ENCODE data around the gene SLC5A5. TPM values are rescaled to one million over a fixed set of nuclear protein-coding genes. Genes with fewer than 3 reads are reported as not detected.

The SLC5A5 gene
- total and polyA plus RNA-seq, 8 donors, result 0.02 to 0.16 TPM; not detected in 6

DNA sequence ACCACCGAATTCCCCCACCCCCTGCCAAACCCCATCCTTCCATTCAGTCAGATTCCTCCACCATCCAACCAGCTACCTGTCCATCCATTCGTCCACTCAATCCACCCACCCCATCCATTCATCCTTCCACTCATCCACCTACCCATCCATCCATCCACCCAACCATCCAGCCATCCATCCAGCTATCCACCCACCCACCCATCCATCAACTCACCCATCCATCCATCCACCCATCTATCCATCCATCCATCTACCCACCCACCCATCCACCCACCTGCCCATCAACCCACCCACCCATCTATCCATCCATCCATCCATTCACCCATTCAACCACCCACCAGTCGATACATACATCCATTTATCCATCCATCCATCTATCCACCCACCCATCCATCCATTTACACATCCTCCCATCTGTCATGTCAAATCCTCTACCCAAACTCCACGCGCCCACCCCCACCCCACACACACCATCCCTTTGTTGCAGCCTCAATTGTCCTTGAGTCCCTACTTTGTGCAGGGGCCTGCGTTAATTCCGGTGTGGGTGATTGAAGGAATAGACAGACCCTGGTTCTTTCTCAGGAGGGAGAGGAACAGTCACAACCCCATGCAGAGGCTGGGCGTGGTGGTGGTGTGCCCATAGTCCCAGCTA is 5.3 kb upstream of the SLC5A5 start:
- TF ChIP-seq, protein P1, sequence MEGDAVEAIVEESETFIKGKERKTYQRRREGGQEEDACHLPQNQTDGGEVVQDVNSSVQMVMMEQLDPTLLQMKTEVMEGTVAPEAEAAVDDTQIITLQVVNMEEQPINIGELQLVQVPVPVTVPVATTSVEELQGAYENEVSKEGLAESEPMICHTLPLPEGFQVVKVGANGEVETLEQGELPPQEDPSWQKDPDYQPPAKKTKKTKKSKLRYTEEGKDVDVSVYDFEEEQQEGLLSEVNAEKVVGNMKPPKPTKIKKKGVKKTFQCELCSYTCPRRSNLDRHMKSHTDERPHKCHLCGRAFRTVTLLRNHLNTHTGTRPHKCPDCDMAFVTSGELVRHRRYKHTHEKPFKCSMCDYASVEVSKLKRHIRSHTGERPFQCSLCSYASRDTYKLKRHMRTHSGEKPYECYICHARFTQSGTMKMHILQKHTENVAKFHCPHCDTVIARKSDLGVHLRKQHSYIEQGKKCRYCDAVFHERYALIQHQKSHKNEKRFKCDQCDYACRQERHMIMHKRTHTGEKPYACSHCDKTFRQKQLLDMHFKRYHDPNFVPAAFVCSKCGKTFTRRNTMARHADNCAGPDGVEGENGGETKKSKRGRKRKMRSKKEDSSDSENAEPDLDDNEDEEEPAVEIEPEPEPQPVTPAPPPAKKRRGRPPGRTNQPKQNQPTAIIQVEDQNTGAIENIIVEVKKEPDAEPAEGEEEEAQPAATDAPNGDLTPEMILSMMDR (IDR thresholded peaks at IDR 0.05), result no peak
- peaks cover 4 to 26% (median 19%) of the 10 kb centered on the region in 3 donors for H3K36me3 ChIP-seq
- DNase-seq, result no peak
- H3K4me1 ChIP-seq, result peaks cover 0 to 4% (median 0%) of the 10 kb centered on the region in 3 donors
- H3K9me3 ChIP-seq, result no peaks in the 10 kb centered on the region
- intact Hi-C loops (cut with DNase I), result loop anchor here in 2 of 3 donors (5.0 to 10.0 kb wide), 2 partner anchors 61 to 128 kb away; no protein-coding TSS in a partner anchor
- H3K4me3 ChIP-seq, result no peak overlapping the region
- H3K27me3 ChIP-seq, result peaks cover 0 to 11% (median 0%) of the 10 kb centered on the region in 4 donors
- FAIRE-seq, result no peak
- ATAC-seq, result no peak
- H3K27ac ChIP-seq, result no peak overlapping the region
- WGBS, 2 donors, result 75 to 83% methylated on average over 8 of the region's 8 CpGs

DNA sequence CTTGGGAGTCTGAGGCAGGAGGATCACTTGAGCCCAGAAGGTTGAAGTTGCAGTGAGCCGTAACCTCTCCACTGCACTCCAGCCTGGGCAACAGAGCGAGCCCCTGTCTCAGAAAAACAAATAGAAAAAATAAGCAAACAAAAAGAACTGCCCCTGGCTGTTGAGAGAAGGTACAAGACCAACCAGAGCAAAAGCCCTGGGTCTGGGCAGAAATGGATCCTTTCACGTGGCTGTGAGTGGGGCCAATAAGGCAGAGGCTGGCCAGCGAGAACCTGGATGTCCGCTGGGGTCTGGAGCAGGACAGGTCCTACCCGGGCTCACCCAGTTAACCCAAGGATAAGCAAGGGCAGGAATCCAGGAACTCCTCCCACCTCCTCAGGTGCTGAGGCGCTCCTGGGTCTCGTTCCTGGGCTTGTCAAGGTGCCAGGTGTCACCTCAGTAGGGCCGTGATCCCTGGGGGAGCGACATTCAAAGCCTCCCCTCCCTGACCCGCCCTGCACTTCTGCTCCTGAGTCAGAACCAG is 4.7 kb upstream of the SLC5A5 start:
- no peak for DNase-seq
- ATAC-seq, result no peak
- Histone ChIP-seq H3K4me1 (no peaks in the 10 kb centered on the region), H3K27ac (no peak overlapping the region), H3K36me3 (peaks cover 4 to 22% (median 18%) of the 10 kb centered on the region in 3 donors), H3K4me3 (no peak overlapping the region), H3K27me3 (peaks cover 0 to 12% (median 0%) of the 10 kb centered on the region in 4 donors), H3K9me3 (no peaks in the 10 kb centered on the region)
- intact Hi-C loops (cut with DNase I), result loop anchor here in 2 of 3 donors (5.0 to 10.0 kb wide), 2 partner anchors 60 to 128 kb away; no protein-coding TSS in a partner anchor
- no peak for FAIRE-seq
- TF ChIP-seq, protein P1 (IDR thresholded peaks at IDR 0.05), result no peak
- WGBS, 2 donors, result 37 to 40% methylated on average over 11 of the region's 11 CpGs

DNA sequence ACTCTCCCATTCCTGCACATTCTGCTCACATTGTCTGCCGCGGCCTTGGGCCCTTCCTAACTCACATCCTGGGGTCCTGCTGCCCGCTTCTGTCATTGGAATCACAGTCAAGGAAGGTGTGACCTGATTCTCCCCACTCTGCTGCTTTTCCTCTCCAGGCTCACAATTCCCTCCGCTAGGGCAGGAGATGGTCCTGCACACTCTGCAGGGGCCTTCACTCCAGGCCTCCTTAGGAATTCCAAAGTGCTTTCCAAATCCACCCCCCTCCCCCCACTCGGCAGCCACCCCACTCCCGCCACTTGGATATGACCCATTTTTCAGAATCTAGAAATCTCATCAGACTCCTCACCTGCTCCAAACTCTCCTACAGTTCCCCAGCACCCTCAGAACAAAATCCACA is 3.1 kb upstream of the SLC5A5 start:
- no peaks in the 10 kb centered on the region for H3K9me3 ChIP-seq
- FAIRE-seq (no peak), ATAC-seq (no peak), DNase-seq (no peak)
- no peak overlapping the region for H3K27ac ChIP-seq
- 35 to 42% methylated on average over 6 of the region's 6 CpGs for WGBS, 2 donors
- peaks cover 0 to 6% (median 2%) of the 10 kb centered on the region in 3 donors for H3K36me3 ChIP-seq
- H3K4me3 ChIP-seq, result no peak overlapping the region
- intact Hi-C loops (cut with DNase I), result loop anchor here in 2 of 3 donors (5.0 to 10.0 kb wide), 2 partner anchors 59 to 126 kb away; no protein-coding TSS in a partner anchor
- TF ChIP-seq, protein P1 (IDR thresholded peaks at IDR 0.05), result no peak
- H3K4me1 ChIP-seq, result peaks cover 0 to 2% (median 0%) of the 10 kb centered on the region in 3 donors
- H3K27me3 ChIP-seq, result peaks cover 0 to 24% (median 3%) of the 10 kb centered on the region in 4 donors

DNA sequence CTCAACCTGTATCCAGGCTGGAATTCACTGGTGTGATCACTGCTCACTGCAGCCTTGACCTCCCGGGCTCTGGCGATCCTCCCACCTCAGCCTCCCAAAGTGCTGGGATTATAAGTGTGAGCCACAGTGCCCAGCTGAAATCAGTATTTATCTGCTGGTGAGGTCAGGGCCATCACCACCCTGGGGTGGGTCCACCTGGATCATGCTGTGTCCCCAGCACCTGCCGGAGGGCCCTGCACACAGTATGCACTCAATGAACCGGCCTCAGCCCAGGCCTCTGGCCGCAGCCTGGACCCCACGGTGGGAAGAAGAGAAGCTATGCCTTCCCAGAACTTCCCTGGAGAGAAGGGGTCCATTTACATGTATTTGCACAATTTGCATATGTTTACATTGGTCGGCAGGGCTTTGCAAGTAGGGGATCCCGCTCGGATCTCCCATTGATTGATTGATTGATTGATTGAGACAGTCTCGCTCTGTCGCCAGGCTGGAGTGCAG is 2.6 kb upstream of the SLC5A5 start:
- TF ChIP-seq, protein P1 (IDR thresholded peaks at IDR 0.05), result no peak
- Histone ChIP-seq H3K27ac (no peak overlapping the region), H3K36me3 (peaks cover 0 to under 1% (median 0%) of the 10 kb centered on the region in 3 donors), H3K4me1 (peaks cover 0 to 5% (median 0%) of the 10 kb centered on the region in 3 donors), H3K27me3 (peaks cover 0 to 27% (median 4%) of the 10 kb centered on the region in 4 donors), H3K9me3 (no peaks in the 10 kb centered on the region), H3K4me3 (no peak overlapping the region)
- ATAC-seq (no peak), DNase-seq (no peak), FAIRE-seq (no peak)
- 33 to 37% methylated on average over 11 of the region's 11 CpGs for WGBS, 2 donors
- intact Hi-C loops (cut with DNase I), result loop anchor here in 2 of 3 donors (5.0 to 10.0 kb wide), 2 partner anchors 58 to 126 kb away; no protein-coding TSS in a partner anchor

Data from pancreas (tissue), 10 donors.